Mesendoderm (in vitro differentiated cells): ENCODE data around the gene DLK1.

Experiments
- DNase-seq: peaks from one replicate; pipeline ENCODE4 v3.0.0; 2013
- H2AK5ac ChIP-seq: 2 replicates; pipeline ENCODE4 v1.6.1; 2013; ENCODE audit warnings: low read length, inconsistent platforms
- H2BK120ac ChIP-seq: 2 replicates; pipeline ENCODE4 v1.6.1; 2013; ENCODE audit warnings: low read depth, mild to moderate bottlenecking, low read length, moderate library complexity, mixed read lengths
- H2BK15ac ChIP-seq: replicated peaks from 2 replicates; pipeline ENCODE4 v1.6.1; 2013; ENCODE audit warnings: low read depth, mild to moderate bottlenecking, moderate library complexity
- H2BK5ac ChIP-seq: 2 replicates; pipeline ENCODE4 v1.6.1; 2013; ENCODE audit warnings: low read length, inconsistent platforms
- H3K18ac ChIP-seq: 2 replicates; pipeline ENCODE4 v1.6.1; 2013; ENCODE audit warnings: mild to moderate bottlenecking, low read length, mixed read lengths
- H3K23ac ChIP-seq: one replicate; pipeline ENCODE4 v1.6.1; 2013; ENCODE audit warnings: low read length
- H3K27ac ChIP-seq: 2 replicates; pipeline ENCODE4 v1.5.1; 2013; ENCODE audit warnings: low read depth, mild to moderate bottlenecking, inconsistent platforms, low read length, moderate library complexity
- H3K27me3 ChIP-seq: 2 replicates; pipeline ENCODE4 v1.6.1; 2013; ENCODE audit warnings: low read length, control low read depth, mild to moderate bottlenecking, inconsistent platforms; ENCODE audit not compliant: insufficient read depth, poor library complexity
- H3K36me3 ChIP-seq: 2 replicates; pipeline ENCODE4 v1.6.1; 2013; ENCODE audit warnings: low read length, inconsistent platforms; ENCODE audit not compliant: control insufficient read depth, insufficient read depth
- H3K4ac ChIP-seq: one replicate; pipeline ENCODE4 v1.6.1; 2013; ENCODE audit warnings: low read depth, mild to moderate bottlenecking, low read length, moderate library complexity
- H3K4me1 ChIP-seq: 2 replicates; pipeline ENCODE4 v1.6.1; 2013; ENCODE audit warnings: low read depth, low read length, inconsistent platforms; ENCODE audit not compliant: control insufficient read depth
- H3K4me2 ChIP-seq: 2 replicates; pipeline ENCODE4 v1.6.1; 2013; ENCODE audit warnings: low read length
- H3K4me3 ChIP-seq: 2 replicates; pipeline ENCODE4 v1.5.1; 2013; ENCODE audit warnings: mild to moderate bottlenecking, low read length
- H3K56ac ChIP-seq: one replicate; pipeline ENCODE4 v1.6.1; 2013; ENCODE audit warnings: low read length
- H3K79me1 ChIP-seq: 2 replicates; pipeline ENCODE4 v1.6.1; 2013; ENCODE audit warnings: low read length, inconsistent platforms
- H3K79me2 ChIP-seq: 2 replicates; pipeline ENCODE4 v1.6.1; 2013; ENCODE audit warnings: mild to moderate bottlenecking, low read length; ENCODE audit not compliant: control insufficient read depth, insufficient read depth
- H3K9ac ChIP-seq: 2 replicates; pipeline ENCODE4 v1.6.1; 2013; ENCODE audit warnings: low read length, inconsistent platforms
- H4K5ac ChIP-seq: one replicate; pipeline ENCODE4 v1.6.1; 2013; ENCODE audit warnings: low read length
- H4K8ac ChIP-seq: one replicate; pipeline ENCODE4 v1.6.1; 2013; ENCODE audit warnings: low read depth, mild to moderate bottlenecking, control low read depth, low read length, moderate library complexity
- WGBS: extraction: QIAGEN DNeasy Blood & Tissue Kit; methylation state at CpG from one replicate; pipeline ENCODE4 v1.1.7; 2013; ENCODE audit warnings: low lambda C conversion rate, missing lambda C conversion rate; ENCODE audit not compliant: insufficient coverage; ENCODE audit errors: extremely low coverage; 5-methylcytosine and 5-hydroxymethylcytosine counted together

The DLK1 gene

GRCh38 chr14:100702590-100702989, 24.1 kb upstream of the DLK1 start:
- H2AK5ac ChIP-seq: no peak overlapping the region
- no peaks in the 10 kb centered on the region for H3K36me3 ChIP-seq
- H3K56ac ChIP-seq: no peak overlapping the region
- no peak overlapping the region for H3K9ac ChIP-seq
- no peaks in the 10 kb centered on the region for H3K27me3 ChIP-seq
- H2BK5ac ChIP-seq: no peak overlapping the region
- H3K79me2 ChIP-seq: no peaks in the 10 kb centered on the region
- H3K4me2 ChIP-seq: no peak overlapping the region
- no peak overlapping the region for H3K23ac ChIP-seq
- no peaks in the 10 kb centered on the region for H3K4me1 ChIP-seq
- H2BK120ac ChIP-seq: no peak overlapping the region
- H4K8ac ChIP-seq: no peak overlapping the region
- H2BK15ac ChIP-seq: no peak overlapping the region
- no CpG with 5 or more reads among the region's 8 CpGs for WGBS
- H4K5ac ChIP-seq: no peak overlapping the region
- no peaks in the 10 kb centered on the region for H3K79me1 ChIP-seq
- no peak overlapping the region for H3K4me3 ChIP-seq
- no peak overlapping the region for H3K4ac ChIP-seq
- no peak overlapping the region for H3K27ac ChIP-seq
- H3K18ac ChIP-seq: no peak overlapping the region
- no peak for DNase-seq

GRCh38 chr14:100703386-100704220, 23.1 kb upstream of the DLK1 start:
- Histone ChIP-seq H3K4me2 (no peak overlapping the region), H3K27me3 (no peaks in the 10 kb centered on the region)

GRCh38 chr14:100706200-100706599, 20.5 kb upstream of the DLK1 start:
- H4K5ac ChIP-seq: no peak overlapping the region

More at GRCh38 chr14:100703386-100704220, 23.1 kb upstream of the DLK1 start:
- no peaks in the 10 kb centered on the region for H3K79me1 ChIP-seq
- no peak overlapping the region for H3K4ac ChIP-seq
- no peak overlapping the region for H3K4me3 ChIP-seq
- H4K8ac ChIP-seq: no peak overlapping the region
- no peak overlapping the region for H2BK5ac ChIP-seq
- no peak overlapping the region for H3K27ac ChIP-seq
- no peaks in the 10 kb centered on the region for H3K79me2 ChIP-seq
- no peak overlapping the region for H3K18ac ChIP-seq
- H3K4me1 ChIP-seq: no peaks in the 10 kb centered on the region
- DNase-seq: no peak
- no peak overlapping the region for H3K23ac ChIP-seq
- H3K9ac ChIP-seq: no peak overlapping the region
- no peak overlapping the region for H2AK5ac ChIP-seq
- no peak overlapping the region for H2BK15ac ChIP-seq
- no CpG with 5 or more reads among the region's 24 CpGs for WGBS
- no peaks in the 10 kb centered on the region for H3K36me3 ChIP-seq
- no peak overlapping the region for H2BK120ac ChIP-seq
- H3K56ac ChIP-seq: no peak overlapping the region
- no peak overlapping the region for H4K5ac ChIP-seq

GRCh38 chr14:100706860-100707259, 19.8 kb upstream of the DLK1 start:
- H4K8ac ChIP-seq: no peak overlapping the region
- H3K4me1 ChIP-seq: no peaks in the 10 kb centered on the region
- 75% methylated on average over 2 of the region's 5 CpGs for WGBS
- no peaks in the 10 kb centered on the region for H3K36me3 ChIP-seq
- no peak overlapping the region for H3K23ac ChIP-seq
- H2BK120ac ChIP-seq: no peak overlapping the region
- no peaks in the 10 kb centered on the region for H3K27me3 ChIP-seq
- no peak overlapping the region for H2BK15ac ChIP-seq
- H3K18ac ChIP-seq: no peak overlapping the region
- H3K79me1 ChIP-seq: no peaks in the 10 kb centered on the region
- DNase-seq: no peak
- H2AK5ac ChIP-seq: no peak overlapping the region
- H3K4ac ChIP-seq: no peak overlapping the region
- no peak overlapping the region for H4K5ac ChIP-seq
- no peaks in the 10 kb centered on the region for H3K79me2 ChIP-seq
- H2BK5ac ChIP-seq: no peak overlapping the region
- no peak overlapping the region for H3K4me2 ChIP-seq
- H3K9ac ChIP-seq: no peak overlapping the region
- peak overlapping the region; percentile 42 for H3K56ac ChIP-seq
- no peak overlapping the region for H3K4me3 ChIP-seq
- H3K27ac ChIP-seq: no peak overlapping the region

More at GRCh38 chr14:100706200-100706599, 20.5 kb upstream of the DLK1 start:
- H3K56ac ChIP-seq: no peak overlapping the region
- no peaks in the 10 kb centered on the region for H3K79me2 ChIP-seq
- no peaks in the 10 kb centered on the region for H3K27me3 ChIP-seq
- no peak overlapping the region for H2BK120ac ChIP-seq
- H3K4me1 ChIP-seq: no peaks in the 10 kb centered on the region
- H3K9ac ChIP-seq: no peak overlapping the region
- no peak overlapping the region for H3K4me2 ChIP-seq
- no peak overlapping the region for H3K4ac ChIP-seq
- no peaks in the 10 kb centered on the region for H3K79me1 ChIP-seq
- H3K4me3 ChIP-seq: no peak overlapping the region
- no peak overlapping the region for H2BK15ac ChIP-seq
- H3K18ac ChIP-seq: no peak overlapping the region
- H2BK5ac ChIP-seq: no peak overlapping the region
- H3K27ac ChIP-seq: no peak overlapping the region
- no peak for DNase-seq
- H3K23ac ChIP-seq: no peak overlapping the region
- WGBS: no CpG with 5 or more reads among the region's 13 CpGs
- no peak overlapping the region for H4K8ac ChIP-seq
- no peaks in the 10 kb centered on the region for H3K36me3 ChIP-seq
- no peak overlapping the region for H2AK5ac ChIP-seq

GRCh38 chr14:100708425-100709288, 18.0 kb upstream of the DLK1 start:
- Histone ChIP-seq H3K4ac (no peak overlapping the region), H3K79me1 (no peaks in the 10 kb centered on the region), H2BK15ac (no peak overlapping the region), H4K5ac (no peak overlapping the region), H3K4me2 (peak overlapping the region; percentile 81), H3K36me3 (no peaks in the 10 kb centered on the region), H3K27ac (no peak overlapping the region), H3K27me3 (no peaks in the 10 kb centered on the region), H2BK5ac (no peak overlapping the region), H2BK120ac (no peak overlapping the region), H3K56ac (peak overlapping the region; percentile 81), H3K9ac (peak overlapping the region; percentile 61), H3K18ac (no peak overlapping the region), H3K23ac (no peak overlapping the region), H3K79me2 (no peaks in the 10 kb centered on the region), H2AK5ac (no peak overlapping the region), H4K8ac (no peak overlapping the region), H3K4me3 (no peak overlapping the region), H3K4me1 (no peaks in the 10 kb centered on the region)
- DNase-seq: peak; percentile 87
- WGBS: no CpG with 5 or more reads among the region's 40 CpGs
